K562 (cell line): ENCODE measurements around the gene SYT17.

Experiments
- CTCF ChIP-seq, 3 experiments: IDR thresholded peaks in 2 of 3; conservative IDR thresholded peaks in 1 of 3; 2 replicates each; pipeline ENCODE4 v1.5.1; 2011 to 2012; ENCODE audit warnings: low read length in 3 of 3, mild to moderate bottlenecking in 3 of 3, control low read depth in 2 of 3, improper control_type of control experiment in 1 of 3, inconsistent platforms in 1 of 3, low read depth in 1 of 3, mixed read lengths in 1 of 3, moderate library complexity in 1 of 3; ENCODE audit not compliant: insufficient read depth in 2 of 3
- HOMEZ ChIP-seq: fragments of 250-450 bp; sonication (Bioruptor Pico); IDR thresholded peaks from 2 replicates; pipeline ENCODE4 v1.4.0; 2020; ENCODE audit warnings: mild to moderate bottlenecking, moderate library complexity
- NFYB ChIP-seq: IDR thresholded peaks from 2 replicates; pipeline ENCODE4 v1.6.1; 2011; ENCODE audit warnings: mild to moderate bottlenecking, moderate library complexity; ENCODE audit not compliant: insufficient read length; ENCODE audit errors: extremely low read depth
- POLR2A ChIP-seq: fragments of 450-650 bp; conservative IDR thresholded peaks from 2 replicates; pipeline ENCODE4 v1.6.1; 2016
- RAD21 ChIP-seq, 2 experiments: fragments of 250-450 bp in 1 of 2; fragments of 450-650 bp in 1 of 2; sonication (Bioruptor Pico) in 1 of 2; formaldehyde crosslinking in 1 of 2; IDR thresholded peaks in 1 of 2; conservative IDR thresholded peaks in 1 of 2; 2 replicates each; pipeline versions ENCODE4 v1.4.0 to v1.8.0; 2020 to 2022; ENCODE audit warnings: mild to moderate bottlenecking in 2 of 2, moderate library complexity in 1 of 2
- SRSF1 ChIP-seq: fragments of 200-400 bp; formaldehyde crosslinking; IDR thresholded peaks from 2 replicates; pipeline ENCODE4 v1.6.1; 2017; ENCODE audit warnings: mild to moderate bottlenecking, low read depth, low read length, moderate library complexity
- ZNF318 ChIP-seq, 2 experiments: fragments of 450-650 bp; IDR thresholded peaks; 2 replicates each; pipeline ENCODE4 v1.6.1; 2016; ENCODE audit warnings: mild to moderate bottlenecking in 2 of 2, borderline replicate concordance in 1 of 2, low read depth in 1 of 2, moderate library complexity in 1 of 2

- TF ChIP-seq NFYB (no peak), POLR2A (no peak), ZNF318 (IDR thresholded peaks at IDR 0.05; ENCODE audit: borderline replicate concordance in 1 of 2, low read depth in 1 of 2) (no peak), HOMEZ (CRISPR knock-in tag) (no peak), CTCF (IDR thresholded peaks at IDR 0.05 in 2 of 3, conservative IDR thresholded peaks at IDR 0.05 in 1 of 3; ENCODE audit: insufficient read depth in 2 of 3, low read depth in 1 of 3, low read length in 3 of 3) (no peak), RAD21 (CRISPR knock-in tag; conservative IDR thresholded peaks at IDR 0.05 in 1 of 2, IDR thresholded peaks at IDR 0.05 in 1 of 2) (no peak), SRSF1 (no peak)
These were observed 6.4 kb downstream of the SYT17 start for GRCh38 chr16:19174478-19174877.
